GM18511 (cell line): ENCODE data around the gene TSTD2.

Experiments used
- ATAC-seq: cut with Tn5 transposase; IDR thresholded peaks from one replicate; pipeline ENCODE4 v1.9.1; 2021; ENCODE audit warnings: mild to moderate bottlenecking, moderate library complexity; ENCODE audit not compliant: unreplicated experiment

The TSTD2 gene

DNA sequence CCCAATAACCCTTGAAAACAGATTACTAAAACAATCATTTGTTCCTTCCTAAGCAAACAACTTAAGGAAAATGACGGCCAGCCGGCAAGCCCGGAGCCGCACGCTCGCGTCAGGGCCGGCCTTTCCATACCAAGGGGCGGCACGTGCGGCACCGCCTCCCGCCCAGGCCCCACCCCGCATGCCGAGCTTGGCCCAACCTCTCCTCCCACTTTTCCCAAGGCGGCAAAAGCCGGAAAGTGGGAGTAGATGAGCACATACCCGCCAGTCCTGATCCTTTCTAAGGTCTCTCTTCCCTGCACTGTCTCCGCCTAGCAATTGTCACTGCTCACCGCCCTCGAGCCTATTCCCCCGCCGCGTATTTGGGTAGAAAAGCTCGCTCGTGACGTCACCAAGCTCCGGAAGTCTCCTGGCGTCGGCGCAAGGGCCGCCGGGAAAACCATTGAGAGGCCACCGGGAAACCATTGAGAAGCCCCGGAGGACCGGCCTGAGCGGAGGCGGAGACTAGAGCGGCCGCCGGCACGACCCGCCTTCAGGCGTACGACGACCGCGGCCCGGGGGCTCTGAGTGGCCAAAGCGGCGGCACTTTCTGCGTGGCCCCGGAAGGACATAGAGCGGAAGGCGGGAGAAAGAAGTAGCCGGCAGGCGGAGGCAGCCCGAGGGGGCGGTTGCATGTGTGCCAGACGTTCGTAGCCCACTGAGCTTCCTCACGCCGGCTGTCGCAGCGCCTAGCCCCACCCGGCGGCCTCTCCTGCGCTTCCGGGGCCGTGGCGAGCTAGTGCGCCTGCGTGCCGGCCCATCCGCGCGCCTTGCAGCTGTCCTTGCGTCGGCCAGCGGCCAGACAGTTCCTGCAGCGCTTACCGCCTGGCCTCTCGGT is at the start of gene TSTD2, which contains the start of gene NCBP1:
TSS of gene TSTD2 (minus strand) at position 384 of the 874 bp plus-strand sequence. CDS start 5,806 bp downstream, outside the sequence.
TSS of gene NCBP1 (plus strand) at position 837 of the 874 bp plus-strand sequence. CDS start 61 bp downstream, outside the sequence.
- peak; percentile 87 for ATAC-seq

DNA sequence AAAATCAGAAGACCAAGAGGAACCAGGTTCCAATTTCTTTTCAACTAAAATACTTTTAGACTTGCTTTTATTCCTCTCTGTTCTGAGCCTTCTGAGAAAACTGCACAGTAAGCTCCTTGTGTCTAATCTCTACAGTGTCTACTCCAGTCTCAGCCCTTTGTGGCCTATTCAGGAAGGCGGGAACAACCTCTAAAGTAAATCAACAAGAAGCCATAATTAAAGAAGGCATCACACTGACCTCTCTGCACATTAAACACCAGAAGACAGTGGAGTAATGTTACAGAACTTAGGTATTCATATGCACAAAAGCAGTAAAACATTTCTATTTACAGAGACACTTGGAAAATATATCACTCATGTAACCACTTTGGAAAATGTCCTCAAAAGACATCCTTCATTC is 49.1 kb upstream of the TSTD2 start:
- no peak for ATAC-seq

DNA sequence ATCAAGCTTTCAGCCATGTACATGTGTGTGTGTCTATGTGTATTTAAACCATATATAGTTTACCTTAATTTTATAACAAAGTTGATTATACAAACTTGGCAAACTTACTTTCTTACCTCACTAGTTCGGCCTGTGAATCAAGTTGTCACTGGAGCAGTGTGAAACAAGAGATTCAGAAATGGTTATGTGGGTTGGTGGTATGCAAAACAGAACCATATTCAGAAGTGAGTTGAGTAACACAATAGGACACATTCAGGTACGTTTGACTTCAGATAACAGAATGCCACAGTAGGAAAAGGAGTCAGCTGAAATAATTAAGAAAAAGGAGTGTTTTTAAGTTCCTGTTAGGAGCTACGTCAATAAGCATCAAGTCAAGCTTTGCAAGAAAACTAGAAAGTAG is 42.5 kb upstream of the TSTD2 start:
- peak; percentile 61 for ATAC-seq

DNA sequence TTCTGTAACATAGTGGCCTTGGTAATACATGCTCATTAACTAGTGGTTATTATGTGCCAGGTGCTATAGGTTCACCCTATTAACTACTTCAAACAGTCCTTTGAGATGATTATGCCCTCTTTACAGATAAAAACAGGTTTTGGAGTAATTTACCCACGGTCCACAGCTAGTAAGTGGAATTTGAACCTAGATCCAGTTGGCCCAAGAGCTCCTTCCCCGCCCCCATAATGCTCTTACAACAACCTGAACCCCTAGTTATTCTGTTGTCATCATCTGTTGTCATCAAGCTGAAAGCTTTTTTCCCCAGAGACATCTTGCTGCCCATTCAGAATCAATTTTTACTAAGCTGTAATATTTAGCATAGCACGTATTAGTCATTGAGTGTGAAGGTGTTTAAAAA is 40.8 kb upstream of the TSTD2 start:
- ATAC-seq, result no peak

DNA sequence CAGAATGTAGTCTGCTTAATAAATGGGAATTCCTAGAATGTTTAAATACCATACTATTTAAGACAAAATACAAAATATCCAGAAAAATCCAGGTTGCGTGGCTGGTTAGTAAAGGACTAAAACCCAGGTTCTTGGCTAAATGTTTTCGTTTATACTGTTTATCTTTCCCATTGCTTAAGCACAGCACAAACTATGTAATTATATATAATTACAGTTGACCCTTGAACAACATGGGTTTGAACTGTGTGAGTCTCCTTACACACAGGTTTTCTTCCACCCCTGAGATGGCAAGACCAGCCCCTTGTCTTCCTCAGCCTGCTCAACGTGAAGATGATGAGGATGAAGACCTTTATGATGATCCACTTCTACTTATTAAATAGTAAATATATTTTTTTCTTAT is 39.2 kb upstream of the TSTD2 start:
- no peak for ATAC-seq

DNA sequence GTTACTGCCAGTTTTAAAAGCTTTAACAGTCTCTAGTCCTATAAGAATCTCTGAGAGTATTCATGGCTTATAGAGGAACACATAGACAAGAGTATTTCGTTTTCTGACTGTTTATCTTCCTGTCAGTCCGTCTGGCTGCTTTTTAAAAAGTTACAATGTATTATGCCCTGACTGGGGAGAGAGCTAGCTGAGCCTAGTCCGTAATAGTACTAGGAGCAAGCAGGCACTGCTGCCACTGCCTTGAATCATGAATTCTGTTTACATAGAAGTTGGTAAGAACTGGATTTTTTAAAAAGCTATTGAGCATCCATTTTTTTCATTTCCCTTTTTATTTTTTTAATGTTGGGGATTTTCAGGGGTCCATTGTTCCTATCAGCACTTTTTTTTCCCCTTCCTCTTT is 37.4 kb upstream of the TSTD2 start:
- no peak for ATAC-seq

DNA sequence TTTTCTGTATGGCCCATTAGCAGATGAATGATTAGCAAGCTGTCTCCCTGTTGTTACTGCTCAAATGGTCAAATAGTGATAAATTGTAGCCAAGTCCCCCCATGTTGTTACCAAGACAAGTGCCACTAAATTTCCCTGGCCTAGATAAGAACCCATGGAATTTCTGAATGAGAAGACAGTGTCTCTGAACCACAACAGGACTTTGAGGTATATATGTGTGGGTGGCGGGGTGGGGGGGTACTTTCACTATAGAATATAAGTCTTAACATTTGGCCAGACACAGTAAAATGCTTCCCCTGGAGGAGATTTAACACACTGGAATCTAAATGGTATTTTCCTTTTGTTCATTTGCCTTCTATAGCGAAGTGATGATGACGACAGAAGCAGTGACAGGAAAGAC is 35.3 kb upstream of the TSTD2 start:
- ATAC-seq, result no peak

DNA sequence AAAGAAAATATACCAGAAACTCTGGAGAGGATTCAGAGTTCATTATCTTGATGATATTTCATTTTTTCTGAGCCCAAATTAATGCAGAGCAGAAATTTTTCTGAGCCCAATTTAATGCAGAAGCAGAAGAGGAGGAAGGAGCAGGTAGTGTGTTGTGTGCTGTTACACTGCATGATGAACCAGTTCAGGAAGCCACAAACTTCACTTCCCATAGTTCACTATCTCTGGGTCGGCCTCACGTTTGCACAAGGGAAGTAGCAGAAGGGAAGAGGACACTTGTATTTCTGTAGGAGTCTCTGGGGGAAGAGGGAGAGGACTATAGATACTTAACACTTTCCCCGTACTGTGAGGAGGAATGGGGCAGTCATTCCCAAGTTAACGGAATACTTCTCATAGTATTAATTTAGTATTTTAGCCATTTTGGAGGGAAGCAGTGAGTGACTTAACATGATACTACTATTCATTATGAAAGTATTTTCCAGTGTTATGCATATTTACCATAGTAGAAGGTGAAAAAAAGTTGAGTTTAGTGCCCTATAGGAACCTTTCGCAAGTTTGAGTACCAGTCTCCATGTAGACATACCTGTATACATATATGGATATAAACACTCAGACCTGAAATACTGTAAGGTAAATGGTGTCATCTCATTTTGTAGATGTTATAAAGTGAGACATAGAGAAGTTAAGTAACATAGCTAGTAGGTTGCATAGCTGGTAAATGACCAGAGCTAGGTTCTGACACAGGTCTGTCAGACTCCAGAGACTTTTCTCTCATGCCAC is 33.9 kb upstream of the TSTD2 start:
- no peak for ATAC-seq

DNA sequence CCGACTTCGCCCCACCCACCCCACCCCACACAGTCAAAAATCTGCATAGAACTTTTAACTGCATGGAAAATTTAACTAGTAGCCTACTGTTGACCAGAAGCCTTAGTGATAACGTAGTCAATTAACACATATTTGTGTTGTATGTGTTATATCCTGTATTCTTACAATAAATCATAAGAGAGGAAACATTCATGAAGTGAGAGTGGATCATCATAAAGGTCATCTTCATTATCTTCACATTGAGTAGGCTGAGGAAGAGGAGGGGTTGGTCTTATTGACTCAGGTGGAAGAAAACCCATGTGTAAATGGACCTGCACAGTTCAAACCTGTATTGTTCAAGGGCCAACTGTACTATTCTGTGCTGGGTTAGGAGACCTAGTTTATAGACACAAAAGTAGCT is 32.6 kb upstream of the TSTD2 start:
- no peak for ATAC-seq

DNA sequence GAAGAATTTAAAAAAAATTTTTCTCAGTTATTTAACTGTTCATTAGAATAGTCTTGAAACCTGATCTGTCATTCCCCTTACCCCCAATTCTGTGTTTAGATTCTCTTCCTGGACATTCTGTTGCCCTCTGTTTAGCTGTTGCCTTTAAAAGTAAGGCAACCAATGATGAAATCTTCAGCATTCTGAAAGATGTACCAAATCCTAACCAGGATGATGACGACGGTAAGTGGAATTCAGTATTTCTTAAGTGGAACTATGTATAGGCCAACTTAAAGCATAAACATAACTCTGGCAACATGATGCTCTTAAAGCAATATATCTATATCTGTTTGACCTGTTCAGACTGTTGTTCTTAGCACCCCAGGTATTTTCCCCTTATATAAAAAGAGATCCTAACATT is 27.7 kb upstream of the TSTD2 start:
- ATAC-seq, result no peak

DNA sequence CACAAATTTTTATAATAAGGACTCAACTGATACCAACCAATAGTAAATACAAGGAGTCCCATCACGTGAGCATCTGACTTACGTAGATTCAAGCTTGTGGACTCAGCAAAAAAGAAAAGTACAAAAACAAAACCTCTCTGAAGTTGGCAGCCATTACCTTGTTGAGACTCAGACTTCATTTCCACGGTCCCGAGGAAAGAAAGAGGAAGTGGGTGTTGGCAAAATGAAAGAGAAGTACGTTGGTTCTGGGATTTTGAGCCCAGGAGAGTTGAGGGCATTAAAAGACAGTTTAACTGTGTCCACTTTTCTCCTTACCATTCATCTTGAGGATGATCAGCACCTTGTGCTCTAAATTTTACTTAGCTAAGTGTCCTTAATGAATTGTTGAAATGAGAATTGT is 27.2 kb upstream of the TSTD2 start:
- ATAC-seq, result no peak

DNA sequence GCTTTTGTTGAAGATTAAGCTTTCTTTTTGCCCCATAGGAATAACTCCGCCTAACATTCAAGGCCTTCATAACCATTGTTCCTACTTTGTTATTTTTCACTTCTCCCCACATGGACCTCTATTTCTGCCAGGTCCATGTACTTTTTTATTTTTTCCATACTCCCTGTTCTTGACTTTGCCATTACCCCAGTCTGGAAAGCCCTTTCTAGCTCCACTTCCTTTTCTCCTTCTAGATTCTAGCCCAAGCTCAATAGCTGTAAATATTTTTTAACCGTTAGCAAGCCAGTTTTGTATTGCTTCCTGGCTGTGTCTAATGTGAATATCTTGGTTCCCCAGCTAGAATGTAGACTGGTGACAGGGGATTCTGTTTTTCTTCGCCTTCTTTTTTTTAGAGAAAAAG is 26.6 kb upstream of the TSTD2 start:
- ATAC-seq, result no peak

DNA sequence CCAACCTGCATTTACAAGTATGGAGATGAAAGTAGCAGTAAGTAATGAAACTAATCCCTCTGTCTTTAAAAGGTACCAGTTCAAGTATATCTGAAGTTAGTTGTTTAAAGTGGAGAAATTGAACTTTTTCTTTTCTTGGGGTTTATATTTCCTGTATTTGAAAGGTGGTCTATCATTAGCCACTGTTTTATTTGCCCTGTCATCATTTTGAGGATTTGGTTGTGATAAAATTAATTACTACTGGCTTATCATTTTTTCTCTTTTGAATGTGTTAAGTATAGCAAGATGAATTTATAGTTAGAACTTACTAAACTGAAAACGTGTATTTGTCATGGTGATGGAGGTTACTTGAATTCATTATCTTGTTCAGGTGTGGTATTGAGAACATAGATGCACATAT is 25.5 kb upstream of the TSTD2 start:
- no peak for ATAC-seq

DNA sequence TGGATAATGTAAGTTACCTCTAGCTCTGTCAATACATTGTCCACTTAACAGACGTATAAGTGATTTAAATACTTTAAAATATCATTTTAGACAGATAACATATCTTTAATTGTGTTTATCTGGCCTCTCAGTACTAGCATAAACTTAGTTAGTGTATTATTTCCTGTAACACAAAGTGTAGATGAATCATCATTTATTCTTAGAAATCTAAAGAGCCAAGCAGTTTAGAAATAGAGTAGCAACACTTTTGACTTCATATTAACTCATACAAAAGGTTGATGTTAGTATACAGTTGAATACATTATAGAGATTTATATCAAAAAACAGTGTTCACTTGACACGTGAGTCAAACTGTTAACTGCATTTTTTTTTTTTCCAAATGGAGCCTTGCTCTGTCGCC is 18.5 kb upstream of the TSTD2 start:
- no peak for ATAC-seq

DNA sequence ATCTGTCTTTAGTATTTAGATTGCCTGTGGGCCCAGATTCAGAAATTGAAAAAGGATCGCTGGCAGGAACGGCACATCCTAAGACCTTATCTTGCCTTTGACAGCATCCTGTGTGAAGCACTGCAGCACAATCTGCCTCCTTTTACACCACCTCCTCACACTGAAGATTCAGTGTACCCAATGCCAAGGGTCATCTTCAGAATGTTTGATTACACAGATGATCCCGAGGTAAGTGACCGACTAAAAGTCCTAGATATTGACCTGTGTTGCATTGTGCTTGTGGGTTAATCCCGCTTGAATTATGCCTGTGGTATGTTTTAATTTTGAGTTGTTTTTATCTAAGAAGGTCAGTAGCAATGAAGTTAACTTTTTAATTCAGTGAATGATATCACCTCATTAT is 14.8 kb upstream of the TSTD2 start:
- no peak for ATAC-seq

DNA sequence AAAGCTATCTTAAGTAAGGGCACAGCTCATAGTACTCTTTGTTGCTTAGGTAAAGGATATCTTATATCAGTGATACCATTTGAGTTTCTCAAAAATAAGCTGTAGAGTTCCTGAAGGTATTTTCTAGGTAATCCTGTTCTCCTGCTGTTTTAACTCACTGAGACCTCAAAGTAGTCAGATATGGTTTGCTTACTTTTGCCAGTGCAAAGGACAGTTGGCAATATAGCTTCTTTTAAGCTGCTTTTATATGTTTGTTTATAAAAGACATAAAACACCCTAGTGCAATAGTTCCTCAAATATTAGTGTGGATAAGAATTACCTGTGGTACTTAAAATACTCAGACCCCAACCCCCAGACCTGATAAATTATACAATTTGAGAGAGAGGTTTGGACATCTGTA is 12.6 kb upstream of the TSTD2 start:
- ATAC-seq, result no peak

DNA sequence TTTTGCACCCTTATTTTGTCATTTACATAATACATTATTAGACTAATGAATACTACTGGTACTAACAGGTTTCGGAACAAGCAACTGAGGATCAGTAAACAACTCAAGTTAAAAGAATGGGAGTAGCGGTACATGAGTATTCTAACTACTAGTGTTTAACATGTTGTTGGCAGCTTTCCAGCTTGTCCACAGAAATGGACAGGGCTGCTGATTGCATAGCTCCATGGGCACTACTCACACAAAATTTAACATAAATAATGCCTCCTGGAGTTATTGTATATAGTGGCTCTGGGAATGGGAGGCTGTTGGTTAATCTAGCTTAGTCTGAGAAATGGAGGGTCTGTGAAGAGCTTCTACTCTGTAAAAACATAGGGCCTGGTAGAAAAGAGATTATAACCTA is 7.2 kb upstream of the TSTD2 start:
- ATAC-seq, result no peak

DNA sequence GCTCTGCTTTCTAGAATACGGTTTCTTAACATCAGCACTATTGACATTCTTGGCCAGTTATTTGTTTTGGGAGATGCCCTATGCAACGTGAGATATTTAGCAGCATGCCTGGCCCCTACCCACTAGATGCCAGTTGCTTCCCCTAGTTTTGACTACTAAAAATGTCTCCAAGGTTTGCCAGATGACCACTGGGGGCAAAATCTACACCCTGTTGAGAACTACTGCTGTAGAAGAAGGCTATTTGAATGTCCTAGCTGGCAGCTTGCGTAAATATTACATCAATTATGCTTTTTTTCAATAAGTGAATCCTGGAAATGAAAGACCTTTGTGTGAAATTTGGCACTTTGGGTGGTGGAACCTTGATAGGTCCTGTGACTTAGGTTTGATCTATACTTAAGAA is 5.5 kb upstream of the TSTD2 start:
- ATAC-seq, result no peak

DNA sequence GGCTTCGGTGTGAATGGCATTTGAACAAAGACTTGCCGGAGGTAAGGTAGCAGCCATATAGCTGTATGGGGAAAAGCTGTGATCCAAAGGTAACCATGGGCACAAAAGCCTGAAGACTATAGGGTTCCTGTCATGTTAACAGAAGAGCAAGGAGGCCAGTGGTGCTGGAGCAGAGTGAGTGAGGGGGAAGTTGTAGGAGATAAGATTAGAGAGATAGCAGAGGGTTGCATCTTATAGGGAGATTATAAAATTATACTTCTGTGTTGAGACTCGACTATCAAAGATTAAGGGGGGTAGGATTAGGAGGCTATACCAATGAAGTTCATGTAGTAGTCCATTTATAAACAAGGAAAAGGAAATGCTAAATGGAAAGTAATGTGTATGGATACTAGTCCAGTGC is 3.7 kb upstream of the TSTD2 start:
- no peak for ATAC-seq

DNA sequence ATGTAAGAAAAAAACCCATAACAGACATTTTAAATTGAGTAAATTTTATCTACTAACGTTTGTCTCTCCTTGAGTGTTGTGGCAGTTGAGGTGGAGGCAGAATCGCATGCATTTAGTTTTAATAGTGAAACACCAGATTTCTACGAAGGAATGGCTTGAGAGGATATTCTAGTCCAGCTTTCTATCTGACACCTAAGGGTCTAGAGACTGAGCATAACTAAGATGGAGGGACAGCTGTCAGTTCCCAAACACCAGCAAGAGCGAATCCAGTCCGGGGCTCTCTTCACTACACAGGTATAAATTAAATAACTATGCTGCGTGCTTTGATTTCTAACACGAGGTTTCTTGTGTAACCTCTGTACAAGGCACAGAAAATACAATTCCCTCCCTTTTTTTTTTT is 1.9 kb upstream of the TSTD2 start:
- ATAC-seq, result no peak

DNA sequence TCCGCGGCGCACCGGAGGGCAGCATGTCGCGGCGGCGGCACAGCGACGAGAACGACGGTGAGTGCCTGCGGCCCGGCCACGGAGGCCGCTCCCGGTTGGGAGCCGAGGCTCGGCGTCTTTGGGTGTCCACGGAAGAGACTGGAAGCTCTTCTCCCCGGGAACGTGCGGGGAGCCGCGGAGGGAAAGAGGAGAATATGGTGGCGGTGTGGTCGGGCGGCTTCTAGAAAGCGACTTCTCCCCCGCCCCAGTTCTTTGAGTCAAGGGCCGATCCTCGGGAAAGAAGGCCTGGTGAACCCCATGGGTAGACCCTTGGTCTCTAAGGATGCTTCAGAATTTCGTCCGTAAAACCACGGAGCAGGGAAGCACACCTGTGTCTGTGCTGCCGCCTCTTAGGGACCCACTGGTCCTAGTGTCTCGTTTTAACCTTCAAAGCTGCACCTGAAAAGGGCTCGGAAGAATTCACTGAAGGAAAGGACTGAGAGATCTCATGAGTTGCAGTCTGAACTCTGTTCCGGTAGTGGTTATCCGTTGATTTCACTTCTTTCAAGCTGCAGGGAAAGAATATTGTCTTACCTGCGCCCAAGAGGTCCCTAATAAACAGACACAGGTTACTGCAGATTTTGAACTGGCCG is 807 bp upstream of the TSTD2 start:
- peak; percentile 2 for ATAC-seq
